NCI-H82 (cell line): ENCODE data around the gene SH3YL1.

Experiments used
- DNase-seq: peaks from one replicate; lab custom pipeline; 2025; lab: John Stamatoyannopoulos, UW

Gene SH3YL1

DNA sequence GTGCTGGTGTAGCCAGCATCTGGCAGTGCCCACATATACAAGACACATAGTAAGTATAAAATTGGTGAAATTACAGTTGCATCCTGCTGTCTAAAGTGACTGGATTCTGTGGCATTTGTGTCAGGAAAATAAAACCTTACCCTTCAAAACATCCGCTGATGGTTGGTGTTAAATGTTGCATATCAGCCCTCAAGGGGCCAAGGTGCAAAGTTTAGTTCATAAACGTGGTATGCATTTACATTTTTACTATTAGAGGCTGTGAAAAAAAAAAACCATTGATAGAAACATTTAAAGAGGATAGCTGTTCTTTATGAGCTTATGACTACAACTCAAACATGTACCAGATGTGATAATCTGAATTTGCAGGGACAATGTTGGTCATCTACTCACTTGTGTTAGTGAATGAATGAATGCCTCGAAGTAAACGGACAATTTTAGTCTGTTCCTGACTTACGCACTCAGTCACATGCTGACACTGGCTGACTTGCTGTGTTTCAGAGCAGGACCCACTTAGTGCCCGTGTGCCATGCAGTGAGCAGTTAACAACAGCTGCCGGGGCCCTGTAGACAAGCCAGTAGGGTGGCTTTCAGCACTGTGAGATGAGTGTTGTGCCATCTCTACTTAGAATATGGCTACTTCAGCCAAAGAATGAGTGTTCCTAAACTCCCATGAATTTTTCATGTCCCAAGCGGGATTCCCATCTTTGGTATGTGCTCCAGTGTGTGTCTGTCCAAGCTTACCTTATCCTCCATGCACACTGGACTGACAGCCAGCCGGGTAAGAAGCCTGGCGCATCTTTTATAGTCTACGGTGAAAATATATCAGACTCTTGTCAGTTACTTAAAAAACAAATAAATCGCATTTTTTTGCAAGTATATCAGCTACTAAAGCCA lies 18.8 kb upstream of the SH3YL1 start:
- DNase-seq: no peak

DNA sequence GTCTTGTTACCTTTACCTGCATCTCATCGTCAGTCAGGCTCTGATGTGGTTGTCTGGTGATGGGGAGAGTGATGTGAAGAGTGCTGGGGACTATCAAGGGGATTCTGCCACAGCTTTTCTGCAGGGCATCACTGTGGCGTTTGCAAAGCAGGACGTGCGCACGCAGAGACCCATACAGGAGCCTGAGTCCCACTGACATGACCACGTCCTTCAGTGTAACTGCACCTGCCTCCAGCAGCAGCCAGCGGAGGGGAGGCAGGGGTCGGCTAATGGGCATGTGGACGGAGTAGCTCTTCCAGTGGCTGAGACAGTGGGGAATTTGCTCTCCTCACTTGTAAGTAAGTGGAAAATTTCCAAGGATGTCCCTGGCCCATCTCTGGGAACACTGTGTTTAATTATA lies 17.5 kb upstream of the SH3YL1 start:
- no peak for DNase-seq

DNA sequence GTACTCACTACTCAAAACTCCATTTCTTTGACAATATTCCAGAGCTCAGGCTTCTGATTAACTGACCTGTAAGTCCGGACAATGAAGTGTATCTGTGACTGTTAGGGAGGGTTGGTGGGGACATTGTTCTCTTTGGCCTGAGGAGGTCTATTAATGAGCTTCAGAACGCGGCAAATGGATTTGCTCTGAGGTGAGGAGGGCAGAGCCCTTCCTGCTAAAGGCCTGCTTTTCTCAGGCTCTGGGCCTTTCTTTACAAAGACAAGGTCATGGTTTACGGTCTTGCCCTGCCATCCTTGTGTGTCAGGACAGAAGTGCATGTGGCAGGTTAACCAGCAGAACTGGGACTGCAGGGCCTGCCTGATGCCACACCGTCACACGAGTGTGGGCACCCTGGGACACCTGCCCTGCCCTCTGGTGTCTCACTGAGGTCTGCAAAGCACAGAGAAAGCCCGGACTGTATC lies 16.8 kb upstream of the SH3YL1 start:
- no peak for DNase-seq

DNA sequence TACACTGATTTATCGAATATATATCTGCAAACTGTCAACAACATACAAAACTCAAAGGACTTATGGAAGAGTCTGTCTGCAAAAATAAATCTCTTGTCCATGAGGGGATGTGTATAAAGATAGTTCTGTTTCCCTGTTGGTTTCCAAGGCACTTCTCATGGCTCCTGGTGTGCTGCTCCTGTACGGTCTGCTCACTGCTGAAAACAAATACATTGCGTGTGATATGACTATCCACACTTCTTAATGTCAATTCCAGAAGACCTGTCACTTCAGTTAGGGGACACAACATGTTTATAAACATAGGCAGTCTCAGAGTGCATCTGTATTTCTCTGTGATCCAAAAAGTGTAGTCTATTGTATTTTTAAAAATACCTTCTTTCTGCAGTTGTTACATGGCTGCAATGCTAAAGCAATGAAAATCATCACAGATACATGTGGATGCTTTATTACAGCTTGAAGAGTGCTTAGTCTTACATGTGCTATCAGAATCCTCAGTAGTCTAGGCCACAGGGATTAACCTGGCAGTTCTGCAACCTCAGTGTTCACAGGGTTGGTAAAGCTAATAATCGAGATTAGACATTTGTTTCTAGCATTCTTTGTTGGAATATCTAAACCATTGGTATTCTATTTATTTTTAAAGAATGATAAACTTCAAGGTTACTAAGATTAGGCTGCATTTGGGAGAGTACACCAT lies 16.3 kb upstream of the SH3YL1 start:
- DNase-seq: no peak

DNA sequence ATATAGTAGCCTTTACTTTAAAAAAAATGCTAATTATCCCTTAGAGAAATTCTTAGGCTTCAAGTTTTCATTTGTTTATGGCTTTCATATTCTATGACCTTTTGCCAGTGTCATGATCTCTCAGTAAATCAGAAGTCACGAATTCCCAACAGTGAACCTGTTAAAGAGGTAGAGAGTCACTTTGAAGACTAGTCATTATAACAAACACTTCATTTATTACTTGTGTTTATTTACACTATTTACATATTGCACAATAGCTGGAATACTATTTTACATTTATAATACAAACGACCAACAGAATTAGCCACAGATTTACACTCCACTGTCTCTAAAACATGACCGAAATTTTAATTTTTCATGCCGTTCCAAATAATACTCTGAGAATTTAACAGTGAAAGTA lies 15.5 kb upstream of the SH3YL1 start:
- no peak for DNase-seq

DNA sequence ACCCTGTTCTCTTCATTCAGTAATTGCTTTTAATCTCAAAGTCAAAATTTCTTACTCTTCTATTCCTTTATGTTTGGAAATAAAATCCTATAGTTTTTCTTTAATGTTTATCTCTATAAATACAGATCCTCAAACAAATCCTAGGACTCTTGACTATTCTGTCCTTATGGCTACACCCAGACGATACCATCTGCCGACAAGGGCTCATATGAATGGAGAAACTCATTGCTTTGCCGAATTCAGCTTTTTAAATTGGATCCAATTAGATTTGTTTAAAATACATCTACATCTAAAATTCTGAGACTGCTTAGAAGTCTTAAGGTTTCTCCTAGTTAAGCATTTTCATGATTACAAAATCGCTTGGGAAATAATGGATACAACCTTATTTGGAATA lies 15.1 kb upstream of the SH3YL1 start:
- DNase-seq: no peak

DNA sequence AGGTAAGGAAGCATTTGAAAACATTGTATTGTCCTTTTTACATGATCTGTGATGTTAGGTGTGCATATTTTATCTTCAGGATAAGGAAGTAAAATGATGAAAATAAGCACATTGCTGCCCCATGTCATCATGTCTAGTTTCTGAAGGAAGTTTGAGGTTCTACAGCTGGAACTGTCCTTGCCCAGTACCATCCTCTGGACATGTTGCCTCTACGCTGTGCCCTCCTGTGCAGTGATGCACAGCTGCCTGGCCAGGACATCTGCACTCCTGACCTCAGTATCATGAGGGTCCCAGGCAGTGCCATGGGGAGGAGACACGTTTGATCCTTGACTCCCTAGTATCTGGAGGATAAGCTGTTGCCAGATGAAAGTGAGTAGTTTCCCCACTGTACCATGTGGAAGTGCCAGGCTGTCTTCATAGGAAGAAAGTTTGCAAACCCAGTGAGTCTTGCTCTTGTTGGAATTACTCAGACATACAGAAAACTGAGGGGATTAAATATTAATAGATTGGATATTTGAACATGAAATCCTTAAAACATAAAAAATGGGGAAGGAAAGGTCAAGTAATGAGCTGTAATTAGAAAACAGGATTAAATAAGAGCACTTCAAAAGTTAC lies 14.6 kb upstream of the SH3YL1 start:
- DNase-seq: no peak

DNA sequence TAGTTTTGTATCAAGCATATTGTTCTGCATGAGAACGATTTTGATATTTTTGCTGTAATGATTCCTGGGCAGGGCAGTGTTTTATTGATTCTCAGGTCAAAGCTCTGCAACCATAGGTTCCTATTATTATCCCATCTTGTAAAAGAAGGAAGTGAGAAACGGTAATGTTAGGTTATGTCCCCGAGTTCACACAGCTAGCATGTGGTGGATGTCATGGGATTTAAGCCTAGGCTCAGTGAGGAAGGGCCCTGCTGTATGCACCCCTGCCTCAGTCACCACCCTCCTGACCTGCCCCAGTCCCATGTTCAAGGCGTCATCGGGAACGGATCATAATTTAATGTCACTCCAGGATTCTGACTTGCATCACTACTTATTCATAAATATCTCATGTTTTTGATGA lies 11.6 kb upstream of the SH3YL1 start:
- no peak for DNase-seq

DNA sequence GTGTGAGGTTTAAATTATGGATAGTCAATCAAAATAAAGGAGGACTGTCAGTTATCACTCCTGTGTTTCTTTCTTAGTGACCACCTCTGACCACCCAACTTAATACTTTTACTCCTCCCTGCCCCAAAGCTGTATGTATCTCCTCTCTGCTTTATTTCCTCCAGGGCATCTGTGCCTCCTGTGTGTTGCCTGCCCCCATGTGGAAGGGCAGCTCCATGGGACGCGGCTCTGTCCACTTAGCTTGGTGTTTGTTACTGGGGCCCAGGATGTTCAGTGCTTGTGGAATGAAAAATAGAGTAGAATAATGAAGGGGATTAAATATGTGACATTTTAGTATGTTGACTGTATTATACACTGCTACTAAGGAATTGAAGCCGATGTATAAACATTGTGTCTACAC lies 10.7 kb upstream of the SH3YL1 start:
- no peak for DNase-seq

DNA sequence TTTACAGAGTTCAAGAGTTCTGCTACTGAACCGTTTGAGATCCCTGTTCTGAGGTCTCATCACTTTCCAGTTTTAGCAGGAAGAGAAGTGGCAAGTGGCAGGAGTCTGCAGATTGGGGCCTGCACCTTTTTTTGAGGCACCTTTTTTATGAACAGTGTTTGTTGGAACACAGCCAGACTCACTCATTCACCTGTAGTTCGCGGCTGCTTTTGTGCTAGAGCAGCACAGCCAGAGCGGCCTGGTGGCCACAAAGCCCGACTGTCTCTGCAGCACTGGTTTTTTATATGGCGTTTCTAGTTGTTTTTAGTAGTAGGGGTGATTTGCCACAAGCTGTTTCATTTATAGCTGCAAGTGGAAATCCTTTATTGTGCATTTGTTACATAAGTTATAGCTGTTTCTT lies 9.5 kb upstream of the SH3YL1 start:
- no peak for DNase-seq

DNA sequence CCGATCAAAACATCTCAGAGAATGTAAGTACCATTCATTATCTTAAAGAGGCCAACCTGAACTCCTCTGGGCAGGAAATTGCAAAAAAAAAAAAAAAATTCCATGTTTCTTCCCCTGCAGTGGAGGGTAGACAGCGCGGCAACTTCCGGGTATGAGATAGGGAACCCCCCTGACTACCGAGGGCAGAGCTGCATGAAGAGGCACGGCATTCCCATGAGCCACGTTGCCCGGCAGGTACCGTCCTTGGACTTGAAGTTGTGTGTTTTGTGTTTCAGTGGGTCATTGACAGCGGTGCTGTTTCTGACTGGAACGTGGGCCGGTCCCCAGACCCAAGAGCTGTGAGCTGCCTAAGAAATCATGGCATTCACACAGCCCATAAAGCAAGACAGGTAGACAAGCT lies 8.1 kb upstream of the SH3YL1 start:
- DNase-seq: no peak

DNA sequence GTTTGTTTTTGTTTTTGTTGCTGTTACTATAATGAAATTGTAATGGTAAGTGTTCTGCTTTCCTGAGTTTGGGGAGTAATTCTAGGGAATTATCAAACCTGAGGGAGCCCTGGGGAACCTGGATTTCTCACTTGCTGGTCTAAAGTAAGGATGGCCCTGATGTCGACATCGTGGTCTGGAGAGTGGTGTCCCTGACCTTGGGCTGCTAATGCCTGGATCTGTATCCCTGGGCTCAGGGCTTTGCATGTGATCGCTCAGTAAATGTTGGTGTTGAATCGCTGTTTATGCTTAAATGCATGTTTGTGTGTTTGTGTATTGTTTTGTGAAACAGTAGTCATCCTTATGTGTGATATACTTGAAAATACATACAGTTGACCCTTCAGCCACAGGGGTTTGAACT lies 7.0 kb upstream of the SH3YL1 start:
- DNase-seq: no peak

DNA sequence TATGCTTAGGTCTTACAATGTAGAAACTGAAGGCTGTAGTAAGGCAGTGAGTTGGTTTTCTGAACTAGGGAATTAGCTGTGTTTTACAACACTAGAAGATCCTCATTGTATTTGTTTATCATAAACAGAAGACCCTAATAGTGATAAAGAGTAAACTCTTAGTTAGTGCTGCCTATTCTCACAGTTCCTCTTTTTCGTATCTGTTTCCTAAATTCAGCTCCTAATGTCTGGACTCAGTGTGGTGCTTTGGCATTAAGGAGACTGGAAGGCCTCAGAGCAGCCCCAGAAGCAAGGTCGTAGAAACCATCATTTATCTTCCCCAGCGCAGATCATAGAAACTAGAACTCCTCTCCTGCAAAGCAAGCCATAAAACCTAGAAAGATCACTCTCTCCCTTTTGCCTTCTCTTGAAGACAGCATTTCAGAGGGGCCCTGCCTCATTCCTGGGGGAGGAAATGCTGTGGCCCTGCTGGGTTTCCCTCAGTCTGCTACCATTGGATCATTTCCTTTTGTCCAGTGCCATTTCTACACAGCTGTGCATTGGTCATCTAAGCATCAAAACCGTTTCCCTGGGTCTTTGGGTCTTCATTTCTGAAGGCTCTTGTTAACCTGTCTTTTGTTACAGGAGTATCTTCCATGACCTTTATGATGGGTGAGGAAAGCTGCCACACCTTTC lies 5.7 kb upstream of the SH3YL1 start:
- no peak for DNase-seq

DNA sequence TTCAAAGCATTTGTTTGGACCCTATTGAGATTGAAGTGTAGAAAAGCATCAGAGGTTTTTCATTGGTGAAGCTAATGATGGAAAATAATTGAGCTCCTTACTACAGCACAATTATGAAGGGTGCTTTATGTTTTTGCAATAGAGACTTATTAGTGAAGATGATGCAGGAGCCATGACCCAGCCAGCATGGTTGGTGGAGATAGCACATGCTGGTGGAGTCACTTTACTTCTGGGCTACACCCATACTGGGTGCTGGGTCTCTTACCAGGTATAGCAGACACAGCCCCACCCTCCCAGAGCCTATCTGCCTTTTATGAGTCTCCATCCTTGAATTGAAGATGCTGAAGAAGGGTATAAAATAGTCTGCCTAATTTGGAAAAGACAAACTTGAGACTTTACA lies 4.5 kb upstream of the SH3YL1 start:
- DNase-seq: no peak

DNA sequence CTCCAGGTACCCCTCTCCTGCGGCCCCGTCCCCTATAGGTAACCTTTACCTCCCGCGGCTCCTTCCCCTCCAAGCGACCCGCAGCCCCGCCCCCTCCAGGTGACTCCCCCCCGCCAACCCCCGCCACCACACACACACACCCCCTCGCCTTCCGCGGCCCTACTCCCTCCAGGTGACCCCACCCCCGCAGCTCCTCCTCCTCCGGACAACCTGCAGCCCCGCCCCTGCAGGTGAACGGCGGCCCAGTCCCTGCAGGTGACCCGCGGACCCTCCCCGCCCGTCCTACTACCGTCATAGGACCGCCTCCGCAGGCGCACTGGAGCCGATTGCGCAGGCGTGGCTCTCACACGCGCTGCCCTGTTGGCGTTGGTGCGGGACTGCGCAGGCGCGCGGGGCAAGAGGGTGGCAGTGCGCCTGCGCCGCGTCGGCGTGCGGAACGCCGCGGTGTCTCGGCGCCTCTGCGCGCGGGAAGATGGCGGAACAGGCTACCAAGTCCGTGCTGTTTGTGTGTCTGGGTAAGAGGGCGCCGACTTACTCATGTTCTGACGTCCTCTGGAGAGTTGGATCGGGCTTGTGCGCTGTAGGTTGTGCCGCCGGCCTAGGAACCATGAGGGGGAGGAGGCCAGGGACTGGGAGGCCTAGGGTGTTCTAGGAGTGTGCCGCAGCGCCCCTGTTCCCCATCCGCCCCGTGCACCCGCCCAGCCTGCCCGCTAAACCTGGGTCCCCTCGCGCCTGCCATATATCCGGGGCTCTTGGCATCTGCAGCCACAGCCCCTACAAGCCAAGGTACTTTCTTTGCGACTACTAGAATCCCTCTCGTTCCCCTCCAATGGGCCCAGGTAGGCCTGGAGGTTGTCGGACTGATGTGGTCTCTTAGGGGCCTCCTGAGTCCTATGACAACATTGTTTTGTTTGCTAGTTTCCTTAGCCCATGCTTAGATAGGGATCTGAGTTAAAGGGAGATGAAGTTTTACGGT lies 949 bp upstream of the SH3YL1 start, which contains the start of gene ACP1:
Gene ACP1 (plus strand): TSS at position 455 of the 976 bp plus-strand sequence. CDS start 18 bp downstream, at position 473.
- peak; percentile 97 for DNase-seq

DNA sequence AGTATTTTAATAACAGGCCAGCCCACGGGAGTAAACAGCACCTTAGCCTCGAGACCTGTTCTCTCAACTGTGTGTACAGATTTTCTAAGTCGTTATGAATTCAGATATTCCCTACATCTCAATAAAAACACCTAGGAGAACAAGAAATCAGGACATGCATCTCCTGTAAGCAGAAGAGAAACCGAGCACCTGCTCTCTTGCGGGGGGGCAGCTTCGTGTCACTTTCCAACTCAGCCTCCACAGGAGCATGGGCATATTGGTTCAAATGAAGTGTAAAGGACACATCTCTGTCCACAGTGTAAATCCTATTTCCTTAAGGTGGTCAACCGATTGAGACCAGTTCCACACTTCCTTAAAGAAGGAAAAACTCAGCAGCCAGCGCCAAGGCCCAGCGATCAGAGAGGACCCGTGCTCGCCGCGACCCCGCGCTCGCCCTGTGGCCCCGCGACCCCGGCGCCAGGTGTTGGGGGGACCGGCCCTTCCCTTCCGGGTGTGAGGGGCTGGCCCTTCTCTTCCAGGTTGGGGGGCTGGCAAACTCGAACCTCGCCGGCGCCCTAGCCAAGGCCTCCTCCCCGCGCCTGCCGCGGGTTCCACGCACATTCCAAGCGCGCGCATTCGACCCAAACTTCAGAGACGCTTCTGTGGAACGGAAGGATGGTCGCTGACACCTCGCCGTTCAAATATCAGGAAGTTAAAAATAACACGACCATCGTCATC lies 652 bp downstream of the SH3YL1 start:
- DNase-seq: no peak

DNA sequence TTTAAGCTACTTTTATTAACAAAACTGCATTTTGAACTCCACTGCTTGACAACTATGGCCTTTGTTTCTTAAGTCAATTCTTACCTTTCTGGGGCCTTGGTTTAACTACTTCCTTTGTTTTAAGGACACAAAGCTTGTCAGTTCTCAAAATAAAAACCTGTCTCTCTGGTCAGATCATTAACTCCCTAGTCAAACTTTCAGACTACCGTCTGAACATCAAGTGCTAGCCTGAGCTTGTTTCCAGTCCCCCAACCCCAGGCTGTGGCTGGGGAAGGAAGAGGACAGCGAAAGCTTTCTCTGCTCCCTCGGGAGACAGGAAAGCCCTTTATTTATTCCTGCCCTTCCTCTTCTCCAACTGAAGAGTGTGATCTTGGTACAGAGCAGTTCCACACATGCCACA lies 1.7 kb downstream of the SH3YL1 start:
- no peak for DNase-seq

DNA sequence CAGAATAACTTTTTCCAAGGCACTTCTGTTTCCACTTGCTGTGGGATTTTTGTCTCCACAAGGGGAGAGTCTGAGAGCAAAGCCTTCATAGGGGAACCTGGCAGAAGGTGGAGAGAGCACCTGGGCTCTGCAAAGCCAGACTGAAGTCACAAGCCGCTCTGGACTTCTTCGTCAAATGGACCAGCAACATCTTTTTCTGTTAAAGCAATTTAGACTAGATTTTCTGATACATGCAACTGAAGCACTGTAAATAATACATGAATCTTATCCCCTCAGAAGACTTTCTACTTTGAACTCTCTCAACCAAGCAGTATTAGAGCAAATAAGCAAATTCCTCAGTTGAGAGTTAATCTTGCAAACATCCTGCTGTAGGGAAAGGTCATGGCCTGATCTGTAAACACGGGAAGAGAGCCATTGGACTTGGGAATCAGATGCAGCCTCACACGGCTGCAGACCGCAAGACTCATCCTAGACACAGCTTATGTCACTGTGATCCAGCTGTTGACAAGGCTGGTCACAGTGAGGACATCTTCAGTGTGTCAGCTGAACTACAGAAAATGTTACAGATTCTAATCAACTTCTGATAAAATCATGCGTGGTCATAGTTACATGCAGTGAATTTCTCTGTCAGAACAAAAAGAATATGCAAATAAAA lies 3.2 kb downstream of the SH3YL1 start:
- no peak for DNase-seq

DNA sequence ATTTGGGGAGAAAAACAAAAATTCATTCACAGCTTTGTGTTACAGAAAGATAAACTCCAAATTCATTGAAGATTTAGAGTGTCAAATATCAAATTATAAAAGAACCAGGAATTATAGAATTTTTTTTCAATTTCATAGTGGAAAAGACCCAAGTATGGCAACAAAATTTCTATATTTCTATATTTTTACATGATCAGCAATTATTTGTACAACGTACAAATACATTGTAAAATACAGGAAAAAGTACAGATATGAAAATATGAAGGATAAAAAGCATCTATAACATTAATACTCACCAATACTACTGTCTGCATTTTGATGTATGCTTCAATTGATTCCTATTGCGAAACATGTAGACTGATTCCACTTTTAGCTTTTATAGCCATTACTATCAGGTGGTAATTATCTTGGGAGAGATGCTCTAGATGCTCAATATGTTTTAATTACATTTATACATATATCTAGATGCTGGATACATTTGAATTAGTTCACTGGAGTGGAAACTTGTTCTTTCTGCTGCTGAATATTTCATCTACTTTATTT lies 4.0 kb downstream of the SH3YL1 start:
- DNase-seq: no peak

DNA sequence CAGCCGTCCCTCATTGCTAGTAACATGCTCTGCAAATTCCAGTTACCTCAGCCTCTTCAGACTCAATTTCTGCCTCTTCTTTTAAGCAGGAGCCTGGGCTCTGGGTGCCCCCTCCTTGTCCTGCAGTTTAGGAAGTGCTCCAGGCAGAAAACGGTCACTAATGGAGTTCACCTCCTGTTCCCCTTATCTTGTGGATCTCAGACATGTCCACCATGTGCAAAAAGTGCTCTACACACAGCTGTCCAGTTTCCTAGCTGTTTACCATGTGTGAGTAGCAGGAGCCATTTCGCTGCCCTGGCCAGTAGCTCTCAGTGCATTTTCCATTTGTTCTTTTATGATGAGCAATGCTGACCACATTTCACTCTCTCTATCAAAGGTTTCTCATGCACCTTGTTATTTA lies 4.9 kb downstream of the SH3YL1 start:
- DNase-seq: no peak
